HG02885 (cell line): ENCODE data around the gene SLC1A1.
"Not testable (repeated sequence)": the region's sequence is repeated elsewhere in the genome, so short reads cannot be mapped to it uniquely, and the experiment has no call there.

Experiments
- ATAC-seq: cut with Tn5 transposase; IDR thresholded peaks from one replicate; pipeline ENCODE4 v1.9.1; 2021; ENCODE audit warnings: mild to moderate bottlenecking; ENCODE audit not compliant: unreplicated experiment, poor library complexity

SLC1A1 gene

GRCh38 chr9:4503103-4503502 lies 12.8 kb downstream of the SLC1A1 start:
- no peak for ATAC-seq

- no peak for ATAC-seq
These were observed 14.0 kb downstream of the SLC1A1 start for GRCh38 chr9:4504250-4504649.

GRCh38 chr9:4506490-4506889 lies 16.2 kb downstream of the SLC1A1 start:
- ATAC-seq, result peak; percentile 68

- no peak for ATAC-seq
These were observed 17.2 kb downstream of the SLC1A1 start for GRCh38 chr9:4507306-4508130.

- ATAC-seq, result no peak
These were observed 18.1 kb downstream of the SLC1A1 start for GRCh38 chr9:4508246-4508906.

GRCh38 chr9:4508907-4509589 lies 18.8 kb downstream of the SLC1A1 start:
- no peak for ATAC-seq

- no peak for ATAC-seq
These were observed 19.3 kb downstream of the SLC1A1 start for GRCh38 chr9:4509590-4509984.

GRCh38 chr9:4510546-4511322 lies 20.5 kb downstream of the SLC1A1 start:
- ATAC-seq, result no peak

- peak; percentile 31 for ATAC-seq
These were observed 24.2 kb downstream of the SLC1A1 start for GRCh38 chr9:4514252-4515128.

- peak; percentile 50 for ATAC-seq
These were observed 25.7 kb downstream of the SLC1A1 start for GRCh38 chr9:4515958-4516375.

GRCh38 chr9:4517274-4517673 lies 27.0 kb downstream of the SLC1A1 start:
- no peak for ATAC-seq

- peak; percentile 42 for ATAC-seq
These were observed 29.3 kb downstream of the SLC1A1 start for GRCh38 chr9:4519604-4520003.

- no peak for ATAC-seq
These were observed 29.8 kb downstream of the SLC1A1 start for GRCh38 chr9:4520055-4520454.

- ATAC-seq, result peak; percentile 80
These were observed 40.1 kb downstream of the SLC1A1 start for GRCh38 chr9:4530375-4530774.

- ATAC-seq, result not testable (repeated sequence)
These were observed 40.6 kb downstream of the SLC1A1 start for GRCh38 chr9:4530831-4531230.

- not testable (repeated sequence) for ATAC-seq
These were observed 41.1 kb downstream of the SLC1A1 start for GRCh38 chr9:4531355-4531754.

- not testable (repeated sequence) for ATAC-seq
These were observed 43.6 kb downstream of the SLC1A1 start for GRCh38 chr9:4533881-4534280.

- not testable (repeated sequence) for ATAC-seq
These were observed 45.9 kb downstream of the SLC1A1 start for GRCh38 chr9:4536196-4536595.

- ATAC-seq, result no peak
These were observed 47.3 kb downstream of the SLC1A1 start for GRCh38 chr9:4537581-4537980.
